ENCODE data around the gene POLD2.
"Not testable (repeated sequence)": the region's sequence is repeated elsewhere in the genome, so short reads cannot be mapped to it uniquely, and the experiment has no call there.

The POLD2 gene

DNA sequence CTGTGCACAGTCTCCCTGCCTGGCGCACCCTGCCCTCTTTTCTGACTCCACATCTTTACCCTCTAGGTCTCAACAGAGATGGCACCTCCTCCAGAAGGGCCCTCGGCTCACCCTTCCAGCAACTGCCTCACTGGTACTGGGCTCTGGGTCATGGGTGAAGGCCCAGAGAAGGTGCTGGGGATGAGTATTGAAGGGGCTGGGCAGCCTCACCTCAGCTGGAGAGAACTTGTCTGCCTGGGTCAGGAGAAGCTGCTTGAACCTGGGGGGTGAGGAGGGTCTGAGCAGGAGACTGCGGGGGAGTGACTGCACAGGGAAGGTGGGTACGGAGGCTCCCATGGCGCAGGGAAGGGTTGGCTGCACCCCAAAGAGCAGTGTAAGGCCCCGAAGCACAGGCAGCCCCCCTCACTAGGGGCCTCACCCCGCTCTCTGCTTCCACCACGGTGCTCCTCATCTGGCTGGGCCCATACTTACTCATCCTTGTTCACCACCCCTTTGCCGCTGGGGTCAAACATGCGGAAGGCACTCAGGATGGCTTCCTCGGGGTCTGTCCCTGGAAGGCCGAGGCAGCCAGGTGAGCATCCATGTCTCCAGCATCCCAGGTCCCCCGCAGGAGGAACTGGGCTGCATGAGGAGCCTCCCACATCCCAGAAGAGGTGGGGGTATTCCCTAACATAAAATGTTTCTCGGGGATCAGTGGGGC lies 16.1 kb upstream of the POLD2 start:
- no peak for DNase-seq (ENCODE audit: low read depth in 2 of 2)

DNA sequence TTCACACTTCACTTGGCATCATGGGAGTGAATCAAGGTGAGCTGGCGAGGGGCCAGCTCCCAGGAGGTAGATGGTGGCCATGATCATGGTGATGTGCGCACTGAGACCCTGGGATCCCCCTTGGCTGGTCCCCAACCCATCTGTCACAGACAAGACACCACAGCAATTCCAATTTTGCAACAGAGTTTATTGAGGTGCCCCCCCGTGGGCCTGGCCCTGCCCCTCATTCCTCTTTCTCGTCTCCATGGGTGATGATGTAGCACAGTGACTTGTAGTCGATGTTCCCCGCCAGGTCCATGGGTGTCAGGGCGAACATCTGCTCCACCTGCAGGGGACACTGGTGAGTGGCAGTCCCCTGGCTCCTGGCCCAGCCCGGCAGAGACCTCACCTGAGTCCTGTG lies 15.3 kb upstream of the POLD2 start:
- DNase-seq (ENCODE audit: low read depth in 2 of 2), result no peak

DNA sequence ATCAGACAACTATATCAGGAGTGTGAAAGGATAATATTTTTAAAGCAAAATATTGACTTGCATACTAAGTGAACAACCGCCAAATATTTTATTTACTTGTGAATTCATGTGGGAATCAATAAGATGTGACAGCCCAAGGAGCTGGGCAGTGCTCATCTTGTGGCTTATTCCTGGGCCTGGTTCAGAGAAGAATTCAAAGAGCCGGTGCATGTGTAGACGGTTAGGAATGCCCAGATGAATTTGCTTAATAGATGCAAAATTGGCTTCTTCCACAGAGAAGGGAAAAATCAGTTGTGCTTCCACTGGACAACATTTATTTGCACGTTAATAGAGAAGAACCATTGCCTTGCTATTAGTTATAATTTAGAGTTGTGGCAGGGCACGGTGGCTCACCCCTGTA lies 13.4 kb upstream of the POLD2 start:
- DNase-seq (ENCODE audit: low read depth in 2 of 2), result no peak

DNA sequence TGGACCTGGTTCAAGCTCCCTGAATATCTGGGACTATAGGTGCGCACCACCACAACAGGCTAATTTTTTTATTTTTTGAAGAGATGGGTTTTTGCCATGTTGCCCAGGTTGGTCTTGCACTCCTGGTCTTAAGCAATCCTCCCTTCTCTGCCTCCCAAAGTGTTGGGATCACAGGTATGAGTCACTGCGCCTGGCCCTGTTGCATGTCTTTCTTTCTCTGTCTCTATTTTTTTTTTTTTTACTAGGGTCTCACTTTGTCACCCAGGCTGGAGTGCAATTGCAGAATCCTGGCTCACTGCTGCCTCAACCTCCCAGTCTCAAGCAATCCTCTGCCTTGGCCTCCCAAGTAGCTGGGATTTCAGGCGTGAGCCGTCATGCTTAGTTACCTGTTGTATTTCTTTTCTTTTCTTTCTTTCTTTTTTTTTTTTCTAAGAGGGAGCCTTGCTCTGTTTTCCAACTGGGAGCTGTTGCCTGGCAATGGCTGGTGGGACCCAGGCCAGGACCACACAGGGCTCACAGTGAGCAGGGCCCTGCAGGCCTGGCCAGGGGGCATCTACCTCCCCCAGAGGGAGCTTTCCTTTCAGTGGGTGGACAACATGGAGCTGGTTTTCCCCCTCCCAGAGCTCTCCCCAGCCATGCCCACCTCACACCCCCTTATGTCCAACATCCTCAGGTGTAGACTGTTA lies 11.7 kb upstream of the POLD2 start:
- no peak for DNase-seq (ENCODE audit: low read depth in 2 of 2)

DNA sequence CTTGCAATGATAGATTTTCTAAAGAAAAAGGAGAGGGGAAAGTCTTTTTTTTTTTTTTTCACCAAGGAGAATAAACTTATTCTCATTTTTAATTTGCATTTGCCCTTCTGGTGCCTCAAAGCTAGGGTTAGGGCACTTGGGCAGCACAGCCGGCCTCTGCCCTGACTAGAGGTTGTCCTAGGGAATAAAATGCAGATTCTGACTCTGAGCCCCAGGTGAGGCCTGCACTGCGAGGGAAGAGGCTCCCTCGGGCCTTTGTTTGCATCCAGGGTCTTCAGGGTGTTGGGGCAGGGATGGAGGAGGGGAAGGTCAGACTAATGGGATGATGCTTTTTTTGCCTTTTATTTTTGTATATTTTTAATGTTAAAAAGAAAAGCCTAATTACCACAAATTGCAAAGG lies 9.9 kb upstream of the POLD2 start:
- no peak for DNase-seq (ENCODE audit: low read depth in 2 of 2)

DNA sequence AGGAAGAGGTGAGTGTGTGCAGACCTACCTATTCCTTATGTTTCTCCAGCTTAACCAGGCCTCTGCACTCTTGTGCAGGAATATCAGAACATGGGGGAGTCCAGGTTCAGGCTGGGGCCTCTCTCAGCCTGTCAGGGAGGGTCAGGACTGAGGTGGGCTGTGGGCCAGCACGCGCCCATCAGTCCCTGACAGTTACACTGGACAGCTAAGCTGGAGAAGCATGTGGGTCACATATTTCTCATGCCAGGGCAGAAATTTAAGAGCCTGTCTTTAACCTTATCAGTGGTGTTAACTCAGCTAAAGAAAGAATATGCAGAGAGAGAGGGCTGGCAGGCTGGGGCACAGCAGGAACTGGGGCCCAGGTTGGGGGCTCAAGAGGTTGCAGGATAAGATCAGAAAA lies 8.7 kb upstream of the POLD2 start:
- no peak for DNase-seq (ENCODE audit: low read depth in 2 of 2)

DNA sequence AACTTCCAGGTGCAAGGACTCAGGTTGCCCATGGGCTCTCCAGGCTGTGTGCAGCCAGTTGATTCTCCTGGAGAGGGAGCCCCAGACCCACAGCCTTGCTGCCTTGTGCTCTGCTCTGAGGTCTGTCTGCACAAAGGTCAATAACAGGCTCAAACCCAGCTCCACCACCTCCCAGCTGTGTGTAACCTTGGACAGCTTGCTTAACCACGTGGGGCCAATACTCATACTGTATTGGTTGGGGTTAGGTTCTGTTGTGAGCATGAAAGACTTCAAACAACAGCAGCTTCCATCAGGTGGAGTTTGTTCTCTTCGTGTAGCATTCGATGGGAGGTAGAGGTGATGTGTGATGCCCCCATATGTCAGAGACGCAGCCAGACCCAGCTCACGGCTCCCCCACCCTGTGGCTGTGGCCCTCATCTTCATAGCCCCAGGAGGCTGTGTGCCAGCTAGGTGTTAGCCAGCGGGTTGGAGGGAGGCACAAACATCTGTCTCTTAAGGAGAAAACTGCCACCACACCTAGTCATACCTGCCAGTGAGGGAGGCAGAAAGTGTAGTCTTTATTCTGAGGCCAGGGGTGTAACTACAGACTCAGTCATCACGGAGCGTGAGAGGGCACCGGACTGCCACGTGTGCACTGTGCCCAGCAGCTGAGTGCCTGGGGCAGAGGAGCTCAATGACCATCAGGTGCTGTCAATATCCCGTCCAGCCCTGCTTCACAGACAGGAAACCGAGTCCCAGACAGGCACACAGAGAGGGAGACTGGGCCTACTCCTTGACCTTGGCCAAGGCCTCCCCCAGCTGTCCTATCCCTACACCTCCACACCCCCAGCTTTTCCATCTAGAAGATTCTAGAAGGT lies 8.1 kb upstream of the POLD2 start:
- DNase-seq (ENCODE audit: low read depth in 2 of 2), result no peak

DNA sequence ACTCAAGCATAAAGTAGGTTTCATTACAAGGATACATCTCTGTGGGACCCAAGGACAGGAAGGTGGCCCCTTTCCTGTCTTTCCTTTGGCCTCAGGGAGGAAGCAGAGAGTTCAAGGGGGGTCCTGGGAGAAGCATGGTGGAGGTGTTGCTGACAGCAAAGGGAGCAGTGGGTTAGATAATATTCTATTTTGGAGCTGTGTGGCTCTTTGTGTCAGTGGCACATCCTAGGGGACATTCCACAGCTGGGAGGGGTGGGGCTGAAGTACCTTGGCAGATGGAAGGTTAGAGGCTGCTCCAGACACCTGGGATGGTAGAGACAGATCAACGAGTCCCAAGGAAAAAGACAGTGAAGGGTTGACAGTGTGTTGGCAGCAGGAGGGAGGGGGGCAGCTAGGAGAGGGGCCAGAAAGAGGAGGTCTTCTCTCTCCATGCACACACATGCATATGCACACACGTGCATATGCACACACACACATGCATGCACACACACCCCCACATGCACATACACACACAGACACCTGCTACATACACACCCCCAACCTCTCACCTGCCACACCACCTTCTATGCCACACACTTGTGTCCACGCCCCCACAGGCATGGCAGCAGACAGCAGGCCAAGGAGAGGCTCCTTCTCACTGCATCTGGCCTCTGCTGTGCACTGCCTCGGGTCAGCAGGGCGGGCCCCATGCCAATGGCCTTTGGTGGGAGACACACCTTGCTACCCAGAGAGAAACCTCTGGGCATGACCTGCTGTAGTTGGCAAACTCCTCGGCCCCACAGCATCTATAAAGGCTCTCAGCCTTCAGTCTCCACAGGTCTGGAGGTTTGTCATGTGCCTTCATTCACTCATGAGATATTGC lies 5.6 kb upstream of the POLD2 start:
- DNase-seq (ENCODE audit: low read depth in 2 of 2), result no peak

DNA sequence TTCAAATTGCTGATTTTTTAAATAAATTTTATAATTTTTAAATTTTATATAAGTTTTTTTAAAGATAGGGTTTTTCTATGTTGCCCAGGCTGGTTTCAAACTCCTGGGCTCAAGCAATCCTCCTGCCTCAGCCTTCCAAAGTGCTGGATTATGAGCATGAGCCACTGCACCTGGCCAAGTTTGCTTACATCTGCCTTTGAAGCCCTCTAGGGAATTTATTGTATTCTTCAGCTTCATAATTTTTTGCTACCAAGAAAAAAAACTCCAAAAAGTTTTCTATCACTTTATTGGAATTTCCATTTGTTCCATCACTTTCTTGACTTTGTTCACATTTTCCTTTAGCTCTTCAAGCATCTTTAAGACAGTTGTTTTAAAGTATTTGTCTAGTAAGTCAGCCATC lies 3.8 kb upstream of the POLD2 start:
- DNase-seq (ENCODE audit: low read depth in 2 of 2), result no peak

DNA sequence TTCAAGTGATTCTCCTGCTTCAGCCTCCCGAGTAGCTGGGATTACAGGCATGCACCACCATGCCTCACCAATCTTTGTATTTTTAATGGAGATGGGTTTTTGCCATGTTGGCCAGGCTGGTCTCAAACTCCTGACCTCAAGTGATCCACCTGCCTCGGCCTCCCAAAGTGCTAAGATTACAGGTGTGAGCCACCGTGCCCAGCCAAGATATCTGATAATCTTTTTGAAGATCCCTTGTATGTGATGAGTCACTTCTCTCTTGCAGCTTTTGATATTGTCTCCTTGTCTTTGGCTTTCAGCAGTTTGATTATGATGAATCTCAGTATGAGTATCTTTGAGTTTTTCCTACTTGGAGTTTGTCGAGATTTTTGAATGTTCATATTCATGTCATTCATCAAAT lies 3.2 kb upstream of the POLD2 start:
- not testable (repeated sequence) for DNase-seq (ENCODE audit: low read depth in 2 of 2)

DNA sequence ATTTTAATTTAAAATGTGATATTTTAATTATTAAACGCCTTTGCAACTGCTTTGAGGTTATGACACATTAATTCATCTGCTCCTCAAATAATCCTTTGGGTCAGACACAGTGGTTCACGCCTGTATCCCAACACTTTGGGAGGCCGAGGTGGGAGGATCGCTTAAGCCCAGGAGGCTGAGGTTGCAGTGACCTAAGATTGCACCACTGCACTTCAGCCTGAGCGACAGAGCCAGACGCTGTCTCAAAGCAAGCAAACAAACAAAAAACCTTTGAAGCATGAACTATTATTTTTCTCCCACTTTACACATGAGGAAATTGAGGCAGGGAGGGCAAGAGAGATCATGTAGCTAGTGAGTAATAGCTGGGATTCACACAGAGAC lies 1.5 kb upstream of the POLD2 start:
- no peak for DNase-seq (ENCODE audit: low read depth in 2 of 2)

DNA sequence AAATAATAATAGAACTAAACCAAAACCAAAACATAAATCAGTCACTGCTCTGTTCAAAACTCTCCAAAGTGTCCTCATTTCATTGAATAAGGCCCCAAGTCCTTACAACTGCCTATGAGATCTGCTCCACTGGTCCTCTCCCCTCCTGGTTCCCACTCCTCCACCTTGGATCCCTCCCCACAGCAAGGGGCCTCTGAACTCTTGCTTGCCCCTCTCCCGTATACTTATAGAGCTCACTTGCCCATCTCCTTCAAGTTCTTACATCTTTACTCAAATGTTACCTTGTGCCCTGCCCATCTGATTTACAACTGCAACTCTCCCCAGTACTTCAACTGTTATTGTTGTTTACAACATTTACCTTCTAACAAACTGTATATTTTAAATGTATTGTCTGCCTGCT lies 819 bp downstream of the POLD2 start:
- DNase-seq (ENCODE audit: low read depth in 2 of 2), result no peak

DNA sequence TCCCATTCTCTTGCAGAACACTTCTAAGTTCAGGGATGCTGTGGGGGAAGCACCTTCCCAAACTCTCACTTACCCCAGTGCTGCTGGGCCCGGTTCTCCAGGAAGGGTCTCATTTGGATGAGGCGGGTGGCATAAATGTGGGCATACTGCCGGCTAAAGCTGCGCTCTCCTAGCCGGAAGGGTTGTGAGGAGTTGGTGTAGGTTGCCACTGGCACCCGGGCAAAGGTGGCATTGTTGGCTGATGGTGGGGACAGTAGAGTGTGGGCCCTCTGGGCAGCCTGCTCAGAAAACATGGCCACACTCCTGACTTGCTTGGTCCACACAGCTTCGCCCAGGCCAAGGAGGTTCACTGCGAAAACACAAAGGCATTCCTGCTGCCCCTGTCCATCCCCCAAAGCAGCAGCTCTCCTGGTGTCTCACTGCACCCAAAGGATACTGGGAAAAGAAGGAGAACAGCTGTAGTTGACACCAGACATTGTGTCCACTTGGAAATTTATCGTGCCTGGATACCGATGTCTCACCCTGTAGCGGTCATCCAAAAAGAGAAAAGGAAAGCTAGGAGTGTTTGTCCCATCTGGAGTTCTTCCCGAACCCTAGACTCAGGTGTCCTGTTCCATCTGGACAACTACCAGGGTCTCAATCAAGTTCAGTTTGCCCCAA lies 1.5 kb downstream of the POLD2 start:
- no peak for DNase-seq (ENCODE audit: low read depth in 2 of 2)

DNA sequence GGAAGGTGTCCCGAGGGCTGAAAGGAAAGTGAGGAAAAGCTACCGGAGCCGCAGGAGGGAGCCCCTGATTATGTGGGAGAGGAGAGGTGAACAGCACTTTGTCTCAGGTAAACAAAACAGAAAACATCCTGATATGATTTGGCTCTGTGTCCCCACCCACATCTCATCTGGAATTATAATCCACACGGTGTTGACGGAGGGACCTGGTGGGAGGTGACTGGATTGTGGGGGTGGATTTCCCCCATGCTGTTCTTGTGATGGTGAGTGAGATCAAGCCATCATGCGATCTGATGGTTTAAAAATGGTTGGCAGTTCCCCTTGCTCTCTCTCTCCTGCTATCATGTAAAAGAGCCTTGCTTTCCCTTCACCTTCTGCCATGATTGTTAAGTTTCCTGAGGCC lies 3.0 kb downstream of the POLD2 start:
- DNase-seq (ENCODE audit: low read depth in 2 of 2), result no peak

DNA sequence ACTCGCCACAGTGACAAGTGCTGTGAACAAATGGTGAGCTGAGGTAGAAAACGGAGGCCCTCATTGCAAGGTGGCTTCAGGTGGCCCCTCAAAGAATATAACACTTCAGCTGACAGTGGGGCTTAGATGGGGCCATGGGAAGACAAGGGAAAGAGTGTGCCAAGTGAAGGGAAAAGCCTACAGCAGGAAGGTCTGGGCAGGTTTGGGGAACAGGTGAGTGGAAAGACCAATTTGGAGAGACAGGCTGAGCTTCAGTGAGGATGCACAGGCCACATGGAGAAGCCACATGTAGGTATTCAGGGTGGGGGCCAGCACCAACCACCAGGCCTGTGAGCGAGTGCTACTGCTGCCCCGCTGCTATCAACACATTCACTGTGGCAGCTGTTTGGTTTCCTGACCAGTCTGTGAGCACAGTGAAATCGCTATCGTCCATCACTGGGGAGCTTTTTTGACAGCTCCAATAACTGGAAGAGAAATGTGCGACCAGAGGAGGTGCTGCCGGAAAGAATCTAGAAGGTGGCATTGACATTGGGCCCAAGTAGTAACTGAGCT lies 3.4 kb downstream of the POLD2 start:
- no peak for DNase-seq (ENCODE audit: low read depth in 2 of 2)

DNA sequence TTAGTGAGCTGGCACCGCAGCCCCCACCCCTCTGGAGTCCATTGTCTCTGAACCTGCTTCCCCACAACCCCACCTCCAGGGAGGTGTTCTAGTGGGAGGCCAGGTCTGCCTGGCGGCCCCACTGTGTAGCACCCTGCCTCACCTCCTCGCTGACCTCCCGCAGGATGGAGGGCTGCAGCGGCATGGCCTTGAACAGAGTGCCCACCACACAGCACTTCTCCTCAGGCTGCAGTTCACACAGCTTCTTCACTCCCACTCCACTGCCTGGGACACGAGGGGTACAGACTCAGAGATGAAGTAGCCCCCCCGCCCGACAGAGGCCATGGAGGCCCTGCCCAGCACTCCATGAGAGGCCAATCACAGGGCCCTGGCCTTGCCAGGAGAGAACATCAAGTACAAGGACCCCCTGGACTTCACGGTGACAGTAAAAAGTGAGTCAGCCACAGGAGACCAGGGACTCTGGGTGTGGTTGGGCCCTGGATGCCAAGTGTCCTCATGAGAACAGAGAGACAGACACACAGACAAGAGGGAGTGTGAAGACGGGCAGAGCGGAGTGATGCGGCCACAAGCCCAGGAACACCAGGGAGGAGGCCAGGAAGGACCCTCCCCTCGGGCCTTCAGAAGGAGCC lies 5.4 kb downstream of the POLD2 start:
- no peak for DNase-seq (ENCODE audit: low read depth in 2 of 2)

DNA sequence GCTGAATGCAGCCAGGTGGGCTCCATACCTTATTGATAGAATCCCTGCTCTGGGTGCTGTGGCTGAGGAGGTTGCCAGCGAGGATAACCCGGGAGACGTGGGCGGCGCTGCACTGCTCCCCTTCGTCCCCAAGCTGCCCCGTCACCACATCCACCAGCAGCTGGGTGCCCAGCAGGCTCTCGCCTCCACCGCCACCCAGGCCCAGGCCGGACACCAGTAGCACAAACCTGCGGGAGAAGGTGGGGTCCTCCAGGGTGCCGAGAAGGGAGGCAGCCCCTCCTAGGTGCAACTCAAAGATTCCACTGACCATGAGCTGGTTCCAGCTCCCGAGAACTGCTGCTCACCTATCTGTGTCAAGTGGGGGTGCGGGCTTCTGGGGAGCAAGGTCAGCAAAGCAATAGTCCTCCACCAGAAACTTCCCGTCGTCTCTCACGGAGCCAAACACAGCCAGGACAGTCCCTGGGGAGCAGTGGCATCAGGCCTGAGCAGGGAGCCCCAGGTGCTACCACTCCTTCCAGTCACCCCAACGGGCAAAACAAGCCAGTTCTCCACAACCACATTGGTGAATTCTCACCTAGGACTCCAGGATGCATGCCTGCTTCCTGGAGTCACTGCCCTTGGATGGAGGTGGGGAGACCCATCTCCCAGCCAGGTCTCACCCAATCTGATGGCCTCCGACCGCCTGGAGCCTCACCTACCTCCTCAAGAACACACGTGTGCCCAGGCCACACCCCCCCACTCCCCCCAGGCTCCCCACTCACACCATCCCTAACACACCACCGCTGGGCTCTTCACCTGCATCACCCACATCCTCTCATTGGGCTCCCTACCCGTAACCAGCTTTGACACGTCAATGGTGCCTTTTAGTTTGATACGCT lies 6.3 kb downstream of the POLD2 start:
- DNase-seq (ENCODE audit: low read depth in 2 of 2), result no peak

DNA sequence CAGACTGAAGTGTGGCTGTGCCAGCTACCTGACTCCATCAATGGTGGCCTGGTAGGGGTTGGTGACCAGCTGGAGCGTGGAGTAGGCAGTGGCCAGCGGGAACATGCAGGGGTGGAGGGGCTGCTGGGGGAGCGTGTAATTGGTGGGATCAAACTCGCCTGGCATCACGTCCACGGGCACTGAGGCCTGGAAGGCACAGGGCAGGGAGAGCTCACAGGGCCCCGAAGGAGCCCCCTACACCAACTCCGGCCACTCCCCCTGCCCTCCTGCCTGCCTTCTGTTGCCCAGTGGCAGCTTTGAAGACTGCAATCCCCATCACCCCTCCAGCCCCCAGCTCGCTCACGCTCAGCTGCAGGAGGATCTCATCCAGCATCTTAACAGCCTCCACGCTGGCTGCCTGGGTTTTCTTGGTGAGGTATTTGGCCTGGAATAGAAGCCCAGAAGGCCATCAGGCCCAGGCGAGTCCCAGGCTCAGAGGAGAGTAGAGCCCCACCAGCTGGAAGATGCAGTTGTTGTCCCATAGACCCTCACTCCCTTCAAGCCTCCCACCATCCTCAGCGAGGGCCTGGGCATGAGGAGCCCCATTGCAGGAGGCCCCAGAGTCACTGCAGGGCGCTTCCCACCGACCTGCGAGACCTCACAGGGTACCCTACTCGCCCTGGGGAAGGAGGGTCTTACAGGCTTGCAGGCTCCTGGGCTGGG lies 7.1 kb downstream of the POLD2 start:
- DNase-seq (ENCODE audit: low read depth in 2 of 2), result no peak
